OCI-LY1 (cell line): Measurements from ENCODE around the gene TCERG1.

ENCODE experiments used
- H2AFZ ChIP-seq: fragments of 200-600 bp; sonication (generic), shearing (Covaris generic); 2 replicates; pipeline ENCODE4 v1.6.0; 2014; ENCODE audit warnings: antibody characterized with exemption, mild to moderate bottlenecking, low read length
- H3F3A ChIP-seq: fragments of 200-600 bp; sonication (generic), shearing (Covaris generic); 2 replicates; pipeline ENCODE4 v1.6.0; 2014; ENCODE audit warnings: mild to moderate bottlenecking, antibody characterized with exemption, low read length, moderate library complexity; ENCODE audit not compliant: insufficient read depth
- H3K27ac ChIP-seq: fragments of 200-600 bp; sonication (generic); 2 replicates; pipeline ENCODE4 v1.5.1; 2014; ENCODE audit warnings: low read length, mixed run types, mild to moderate bottlenecking, low read depth; ENCODE audit not compliant: poor library complexity, severe bottlenecking
- H3K27me3 ChIP-seq: fragments of 200-600 bp; sonication (generic); 2 replicates; pipeline ENCODE4 v1.6.0; 2014; ENCODE audit warnings: antibody characterized with exemption, mild to moderate bottlenecking, low read length, moderate library complexity; ENCODE audit not compliant: insufficient read depth
- H3K36me3 ChIP-seq: fragments of 200-600 bp; sonication (generic); 2 replicates; pipeline ENCODE4 v1.6.1; 2014; ENCODE audit warnings: mild to moderate bottlenecking, antibody characterized with exemption, low read length, moderate library complexity, mixed read lengths; ENCODE audit not compliant: insufficient read depth
- H3K4me1 ChIP-seq: fragments of 200-600 bp; sonication (generic); 2 replicates; pipeline ENCODE4 v1.5.1; 2014; ENCODE audit warnings: mild to moderate bottlenecking, low read length, moderate library complexity; ENCODE audit not compliant: insufficient read depth, severe bottlenecking
- H3K4me2 ChIP-seq: fragments of 200-600 bp; sonication (generic), shearing (Covaris generic); 2 replicates; pipeline ENCODE4 v1.6.1; 2014; ENCODE audit warnings: low read length
- H3K4me3 ChIP-seq: fragments of 200-600 bp; sonication (generic); 2 replicates; pipeline ENCODE4 v1.5.1; 2014; ENCODE audit warnings: low read length, low read depth, mild to moderate bottlenecking, mixed read lengths; ENCODE audit not compliant: poor library complexity, severe bottlenecking
- H3K79me2 ChIP-seq: fragments of 200-600 bp; shearing (Covaris generic); 2 replicates; pipeline ENCODE4 v1.6.1; 2016; ENCODE audit warnings: mixed run types, low read length, mixed read lengths; ENCODE audit not compliant: insufficient read depth
- H3K9ac ChIP-seq: fragments of 200-600 bp; sonication (generic), shearing (Covaris generic); 2 replicates; pipeline ENCODE4 v1.6.1; 2014; ENCODE audit warnings: mild to moderate bottlenecking, low read length, mixed read lengths
- H3K9me2 ChIP-seq: fragments of 200-600 bp; sonication (generic), shearing (Covaris generic); 2 replicates; pipeline ENCODE4 v1.6.1; 2014; ENCODE audit warnings: low read depth, mild to moderate bottlenecking, low read length, mixed read lengths
- H3K9me3 ChIP-seq: fragments of 200-600 bp; shearing (Covaris generic); 2 replicates; pipeline ENCODE4 v1.6.1; 2014; ENCODE audit warnings: low read length, mixed read lengths
- H4K20me1 ChIP-seq: fragments of 200-600 bp; sonication (generic), shearing (Covaris generic); 2 replicates; pipeline ENCODE4 v1.6.0; 2016; ENCODE audit warnings: mild to moderate bottlenecking, low read length; ENCODE audit not compliant: insufficient read depth
- CTCF ChIP-seq: fragments of 200-600 bp; sonication (generic), shearing (Covaris generic); IDR thresholded peaks from 2 replicates; pipeline ENCODE4 v1.5.1; 2017; ENCODE audit warnings: mild to moderate bottlenecking, antibody characterized with exemption, low read length, moderate library complexity, mixed read lengths
- EZH2 ChIP-seq: fragments of 200-600 bp; sonication (generic), shearing (Covaris generic); IDR thresholded peaks from 2 replicates; pipeline ENCODE4 v1.8.0; 2017; ENCODE audit warnings: borderline replicate concordance, mixed run types, mild to moderate bottlenecking, antibody characterized with exemption, low read length, moderate library complexity, mixed read lengths

Gene TCERG1

DNA sequence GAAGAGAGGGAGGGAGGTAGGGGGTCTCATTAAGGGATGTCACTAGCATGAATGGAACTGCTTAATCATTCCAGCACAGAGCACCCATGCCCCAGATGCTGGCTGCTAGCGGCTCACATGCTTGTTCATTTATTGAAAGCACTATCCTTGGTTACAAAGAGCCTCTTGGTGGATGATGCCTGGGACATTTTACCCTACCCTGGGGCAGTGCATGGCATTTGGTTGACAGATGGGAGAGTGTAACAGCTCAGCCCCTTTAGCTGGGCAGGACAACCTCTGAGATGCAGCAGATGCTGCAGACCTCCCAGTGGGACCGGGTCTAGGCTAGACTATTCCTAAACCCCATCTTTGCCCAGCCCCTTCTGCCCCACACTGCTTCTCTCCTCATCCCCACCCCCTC, 46.9 kb upstream of the TCERG1 start:
- Histone ChIP-seq H2AFZ (no peak overlapping the region), H3K27me3 (peaks cover 10% of the 10 kb centered on the region; the same call in 1 of the 2 replicates), H3K9ac (no peak overlapping the region), H3K4me3 (no peak overlapping the region), H3K36me3 (no peaks in the 10 kb centered on the region), H3K9me3 (no peaks in the 10 kb centered on the region), H3F3A (no peaks in the 10 kb centered on the region), H3K4me1 (no peaks in the 10 kb centered on the region), H3K9me2 (no peaks in the 10 kb centered on the region), H4K20me1 (no peaks in the 10 kb centered on the region), H3K79me2 (no peaks in the 10 kb centered on the region), H3K4me2 (no peak overlapping the region), H3K27ac (no peak overlapping the region)
- no peak for TF ChIP-seq EZH2

DNA sequence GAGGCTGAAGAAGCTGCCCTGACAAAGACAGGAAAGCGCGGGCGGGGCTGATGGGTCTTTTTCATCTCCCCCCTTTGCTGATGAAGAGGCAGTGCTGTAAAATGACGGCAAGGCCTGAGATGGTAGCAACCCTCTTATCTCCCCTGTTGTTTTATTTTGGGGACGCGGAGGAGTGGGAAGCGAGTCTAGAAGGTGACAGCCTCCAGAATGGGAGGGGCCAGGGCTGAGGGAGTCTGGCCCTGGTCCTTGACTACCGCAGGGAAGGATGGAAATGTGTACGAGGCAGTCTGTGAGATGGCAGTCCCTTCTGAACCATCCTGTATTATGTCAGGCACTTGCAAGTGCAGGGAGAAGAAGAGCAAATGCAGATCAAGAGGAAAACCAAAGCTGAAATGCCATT, 46.1 kb upstream of the TCERG1 start:
- Histone ChIP-seq H3K9me3 (no peaks in the 10 kb centered on the region), H3K79me2 (no peaks in the 10 kb centered on the region), H3F3A (no peaks in the 10 kb centered on the region), H3K27ac (no peak overlapping the region), H3K36me3 (no peaks in the 10 kb centered on the region), H3K4me1 (no peaks in the 10 kb centered on the region), H3K9me2 (no peaks in the 10 kb centered on the region), H3K27me3 (peaks cover 10% of the 10 kb centered on the region; the same call in 1 of the 2 replicates), H2AFZ (no peak overlapping the region), H3K4me3 (no peak overlapping the region), H4K20me1 (no peaks in the 10 kb centered on the region), H3K9ac (no peak overlapping the region), H3K4me2 (no peak overlapping the region)
- TF ChIP-seq CTCF: no peak
- TF ChIP-seq EZH2: no peak

DNA sequence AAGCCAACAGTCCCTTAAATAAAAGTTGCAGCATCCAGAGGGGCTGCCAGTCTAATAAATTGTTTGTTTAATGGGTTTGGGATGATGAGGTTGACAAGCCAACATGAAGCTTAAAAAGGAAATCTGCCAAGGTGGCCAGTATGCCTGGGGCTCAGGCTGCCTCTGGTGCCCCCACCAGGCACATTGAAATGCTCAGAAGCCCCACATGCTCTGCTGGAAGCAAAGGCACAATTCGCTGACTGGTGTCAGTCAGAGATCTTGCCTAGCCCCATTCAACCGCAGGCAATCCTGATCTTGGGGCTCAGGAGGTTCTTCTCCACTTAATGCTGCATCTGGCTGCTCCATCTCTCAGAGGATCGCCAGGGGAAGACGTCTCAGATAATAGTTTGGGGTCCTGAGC, 44.2 kb upstream of the TCERG1 start:
- H2AFZ ChIP-seq: no peak overlapping the region
- no peak overlapping the region for H3K4me2 ChIP-seq
- no peak overlapping the region for H3K9ac ChIP-seq
- no peaks in the 10 kb centered on the region for H4K20me1 ChIP-seq
- no peaks in the 10 kb centered on the region for H3K9me2 ChIP-seq
- no peaks in the 10 kb centered on the region for H3K36me3 ChIP-seq
- no peak overlapping the region for H3K27ac ChIP-seq
- H3F3A ChIP-seq: no peaks in the 10 kb centered on the region
- TF ChIP-seq EZH2 (no peak), CTCF (no peak)
- peaks cover 10% of the 10 kb centered on the region; the same call in 1 of the 2 replicates for H3K27me3 ChIP-seq
- no peak overlapping the region for H3K4me3 ChIP-seq
- no peaks in the 10 kb centered on the region for H3K9me3 ChIP-seq
- H3K79me2 ChIP-seq: no peaks in the 10 kb centered on the region
- no peaks in the 10 kb centered on the region for H3K4me1 ChIP-seq

- Histone ChIP-seq H3K27me3 (no peaks in the 10 kb centered on the region), H3K79me2 (no peaks in the 10 kb centered on the region), H3K9ac (no peak overlapping the region), H3K4me3 (no peak overlapping the region), H3K4me1 (no peaks in the 10 kb centered on the region), H3K36me3 (no peaks in the 10 kb centered on the region), H3K27ac (no peak overlapping the region), H4K20me1 (no peaks in the 10 kb centered on the region), H3K9me3 (no peaks in the 10 kb centered on the region), H3K9me2 (no peaks in the 10 kb centered on the region), H3F3A (no peaks in the 10 kb centered on the region), H2AFZ (no peak overlapping the region), H3K4me2 (no peak overlapping the region)
- TF ChIP-seq EZH2: no peak
- no peak for TF ChIP-seq CTCF
Measured at GRCh38 chr5:146409054-146409671, 38.0 kb upstream of the TCERG1 start.
